HEK293 (cell line): ENCODE data around the gene EEFSEC.

Experiments used
- HOXD13 ChIP-seq: sonication (generic); formaldehyde crosslinking; IDR thresholded peaks from 2 replicates; pipeline ENCODE4 v1.8.0; 2022; ENCODE audit warnings: missing genetic modification reagents, borderline replicate concordance
- KLF10 ChIP-seq: fragments of 450-650 bp; IDR thresholded peaks from 2 replicates; pipeline ENCODE4 v1.5.1; 2018; ENCODE audit warnings: missing biosample characterization, mild to moderate bottlenecking, missing genetic modification characterization
- KLF7 ChIP-seq: fragments of 450-650 bp; formaldehyde crosslinking; IDR thresholded peaks from 2 replicates; pipeline ENCODE4 v1.5.1; 2016; ENCODE audit warnings: missing biosample characterization, missing genetic modification characterization, borderline replicate concordance
- OVOL3 ChIP-seq: fragments of 450-650 bp; formaldehyde crosslinking; IDR thresholded peaks from 2 replicates; pipeline ENCODE4 v1.5.1; 2016; ENCODE audit warnings: missing biosample characterization, missing genetic modification characterization
- PRDM1 ChIP-seq: fragments of 450-650 bp; formaldehyde crosslinking; IDR thresholded peaks from 2 replicates; pipeline ENCODE4; 2016; ENCODE audit warnings: missing biosample characterization, missing genetic modification characterization
- REST ChIP-seq: fragments of 450-650 bp; formaldehyde crosslinking; IDR thresholded peaks from 2 replicates; pipeline ENCODE4 v1.5.1; 2016; ENCODE audit warnings: missing biosample characterization, missing genetic modification characterization
- SETDB1 ChIP-seq: IDR thresholded peaks from one replicate; pipeline ENCODE4 v1.6.1; 2017; ENCODE audit warnings: mild to moderate bottlenecking, low read length, moderate library complexity, mixed read lengths; ENCODE audit not compliant: insufficient read length
- SP2 ChIP-seq: fragments of 450-650 bp; formaldehyde crosslinking; IDR thresholded peaks from 2 replicates; pipeline ENCODE4 v1.5.1; 2016; ENCODE audit warnings: missing biosample characterization, missing genetic modification characterization
- YY2 ChIP-seq: fragments of 450-650 bp; formaldehyde crosslinking; IDR thresholded peaks from 2 replicates; pipeline ENCODE4 v1.5.1; 2016; ENCODE audit warnings: missing biosample characterization, missing genetic modification characterization
- ZFP3 ChIP-seq: fragments of 450-650 bp; formaldehyde crosslinking; IDR thresholded peaks from 2 replicates; pipeline ENCODE4 v1.5.1; 2016; ENCODE audit warnings: low read depth, missing biosample characterization, missing genetic modification characterization
- ZFP37 ChIP-seq: fragments of 450-650 bp; formaldehyde crosslinking; IDR thresholded peaks from 2 replicates; pipeline ENCODE4 v1.5.1; 2016; ENCODE audit warnings: missing biosample characterization, missing genetic modification characterization
- ZNF10 ChIP-seq: fragments of 450-650 bp; formaldehyde crosslinking; IDR thresholded peaks from 2 replicates; pipeline ENCODE4 v1.5.1; 2017; ENCODE audit warnings: missing biosample characterization, missing genetic modification characterization
- ZNF132 ChIP-seq: fragments of 450-650 bp; formaldehyde crosslinking; IDR thresholded peaks from 2 replicates; pipeline ENCODE4 v1.5.1; 2017; ENCODE audit warnings: missing biosample characterization, missing genetic modification characterization, borderline replicate concordance
- ZNF140 ChIP-seq: fragments of 450-650 bp; formaldehyde crosslinking; IDR thresholded peaks from 2 replicates; pipeline ENCODE4 v1.5.1; 2016; ENCODE audit warnings: missing biosample characterization, missing genetic modification characterization
- ZNF146 ChIP-seq: fragments of 450-650 bp; formaldehyde crosslinking; IDR thresholded peaks from 2 replicates; pipeline ENCODE4 v1.5.1; 2016; ENCODE audit warnings: missing biosample characterization, missing genetic modification characterization
- ZNF2 ChIP-seq: fragments of 450-650 bp; formaldehyde crosslinking; IDR thresholded peaks from 2 replicates; pipeline ENCODE4 v1.5.1; 2016; ENCODE audit warnings: missing biosample characterization, missing genetic modification characterization
- ZNF354C ChIP-seq: fragments of 450-650 bp; formaldehyde crosslinking; IDR thresholded peaks from 2 replicates; pipeline ENCODE4 v1.5.1; 2016; ENCODE audit warnings: missing biosample characterization, missing genetic modification characterization, low read depth, borderline replicate concordance
- ZNF501 ChIP-seq: fragments of 450-650 bp; formaldehyde crosslinking; IDR thresholded peaks from 2 replicates; pipeline ENCODE4 v1.5.1; 2016; ENCODE audit warnings: missing biosample characterization, missing genetic modification characterization
- ZNF561 ChIP-seq: fragments of 450-650 bp; IDR thresholded peaks from 2 replicates; pipeline ENCODE4 v1.5.1; 2018; ENCODE audit warnings: missing biosample characterization, missing genetic modification characterization, borderline replicate concordance
- ZNF571 ChIP-seq: fragments of 450-650 bp; formaldehyde crosslinking; IDR thresholded peaks from 2 replicates; pipeline ENCODE4 v1.5.0; 2017; ENCODE audit warnings: missing biosample characterization, missing genetic modification characterization
- ZNF639 ChIP-seq: fragments of 450-650 bp; formaldehyde crosslinking; IDR thresholded peaks from 2 replicates; pipeline ENCODE4 v1.5.1; 2016; ENCODE audit warnings: missing biosample characterization, missing genetic modification characterization
- ZNF654 ChIP-seq: fragments of 450-650 bp; formaldehyde crosslinking; IDR thresholded peaks from 2 replicates; pipeline ENCODE4 v1.5.1; 2016; ENCODE audit warnings: low read depth, missing biosample characterization, missing genetic modification characterization
- ZNF660 ChIP-seq: fragments of 450-650 bp; IDR thresholded peaks from 2 replicates; pipeline ENCODE4 v1.5.1; 2018; ENCODE audit warnings: missing biosample characterization, mild to moderate bottlenecking, missing genetic modification characterization
- ZNF670 ChIP-seq: fragments of 450-650 bp; formaldehyde crosslinking; IDR thresholded peaks from 2 replicates; pipeline ENCODE4 v1.5.1; 2016; ENCODE audit warnings: missing biosample characterization, missing genetic modification characterization, low read depth
- ZNF76 ChIP-seq: fragments of 450-650 bp; formaldehyde crosslinking; IDR thresholded peaks from 2 replicates; pipeline ENCODE4; 2016; ENCODE audit warnings: low read depth, missing biosample characterization, missing genetic modification characterization, borderline replicate concordance
- ZNF830 ChIP-seq: fragments of 450-650 bp; IDR thresholded peaks from 2 replicates; pipeline ENCODE4 v1.5.0; 2018; ENCODE audit warnings: missing biosample characterization, missing genetic modification characterization, low read depth, mild to moderate bottlenecking, moderate library complexity
- ZNF843 ChIP-seq: fragments of 450-650 bp; formaldehyde crosslinking; IDR thresholded peaks from 2 replicates; pipeline ENCODE4 v1.5.1; 2016; ENCODE audit warnings: missing biosample characterization, missing genetic modification characterization
- ZSCAN16 ChIP-seq: fragments of 450-650 bp; formaldehyde crosslinking; IDR thresholded peaks from 2 replicates; pipeline ENCODE4 v1.5.1; 2016; ENCODE audit warnings: missing biosample characterization, missing genetic modification characterization
- ZSCAN30 ChIP-seq: fragments of 450-650 bp; IDR thresholded peaks from 2 replicates; pipeline ENCODE4 v1.5.1; 2018; ENCODE audit warnings: missing biosample characterization, mild to moderate bottlenecking, missing genetic modification characterization, moderate library complexity
- TF ChIP-seq, protein P1 (sequence below): fragments of 450-650 bp; formaldehyde crosslinking; IDR thresholded peaks from 2 replicates; pipeline ENCODE4 v1.5.1; 2016; ENCODE audit warnings: missing biosample characterization, missing genetic modification characterization
- TF ChIP-seq, protein P2 (sequence below): fragments of 450-650 bp; formaldehyde crosslinking; IDR thresholded peaks from 2 replicates; pipeline ENCODE4 v1.5.1; 2016; ENCODE audit warnings: missing biosample characterization, missing genetic modification characterization, borderline replicate concordance
- TF ChIP-seq, protein P3 (sequence below): fragments of 450-650 bp; IDR thresholded peaks from 2 replicates; pipeline ENCODE4 v1.5.1; 2018; ENCODE audit warnings: missing biosample characterization, mild to moderate bottlenecking, missing genetic modification characterization

Gene EEFSEC

GRCh38 chr3:128153156-128154041 lies at the start of gene EEFSEC (continued):
- TF ChIP-seq YY2 (tag by site-specific recombination) (peak; percentile 69), ZFP37 (tag by site-specific recombination) (0 out of 2 replicates have a peak, but pooled peaks have one; percentile 37), ZNF2 (tag by site-specific recombination) (0 out of 2 replicates have a peak, but pooled peaks have one; percentile 55), ZSCAN30 (tag by site-specific recombination) (peak; percentile 87), ZNF146 (tag by site-specific recombination) (peak; percentile 37; the same call in 1 of the 2 replicates), ZNF843 (0 out of 2 replicates have a peak, but pooled peaks have one; percentile 28), KLF7 (peak; percentile 45; the same call in 1 of the 2 replicates), SETDB1 (peak; percentile 29), ZNF561 (peak; percentile 66; the same call in 1 of the 2 replicates), ZNF354C (tag by site-specific recombination) (no peak), SP2 (tag by site-specific recombination) (peak; percentile 84), ZFP3 (tag by site-specific recombination) (no peak), ZNF670 (no peak), ZNF140 (tag by site-specific recombination) (no peak), ZNF76 (tag by site-specific recombination) (peak; percentile 78), ZNF654 (no peak), ZNF132 (tag by site-specific recombination) (no peak), ZNF571 (tag by site-specific recombination) (no peak), ZNF660 (tag by site-specific recombination) (peak; percentile 84), ZNF10 (0 out of 2 replicates have a peak, but pooled peaks have one; percentile 18), ZNF639 (tag by site-specific recombination) (peak; percentile 88), KLF10 (tag by site-specific recombination) (peak; percentile 53; the same call in 1 of the 2 replicates), ZNF830 (tag by site-specific recombination) (no peak), PRDM1 (tag by site-specific recombination) (no peak), ZSCAN16 (tag by site-specific recombination) (no peak), REST (tag by site-specific recombination) (no peak), ZNF501 (peak; percentile 86), HOXD13 (CRISPR knock-in tag) (no peak), OVOL3 (tag by site-specific recombination) (peak; percentile 30; the same call in 1 of the 2 replicates)
- TF ChIP-seq, protein P1, sequence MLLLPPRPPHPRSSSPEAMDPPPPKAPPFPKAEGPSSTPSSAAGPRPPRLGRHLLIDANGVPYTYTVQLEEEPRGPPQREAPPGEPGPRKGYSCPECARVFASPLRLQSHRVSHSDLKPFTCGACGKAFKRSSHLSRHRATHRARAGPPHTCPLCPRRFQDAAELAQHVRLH: peak; percentile 60; the same call in 1 of the 2 replicates
- TF ChIP-seq, protein P2, sequence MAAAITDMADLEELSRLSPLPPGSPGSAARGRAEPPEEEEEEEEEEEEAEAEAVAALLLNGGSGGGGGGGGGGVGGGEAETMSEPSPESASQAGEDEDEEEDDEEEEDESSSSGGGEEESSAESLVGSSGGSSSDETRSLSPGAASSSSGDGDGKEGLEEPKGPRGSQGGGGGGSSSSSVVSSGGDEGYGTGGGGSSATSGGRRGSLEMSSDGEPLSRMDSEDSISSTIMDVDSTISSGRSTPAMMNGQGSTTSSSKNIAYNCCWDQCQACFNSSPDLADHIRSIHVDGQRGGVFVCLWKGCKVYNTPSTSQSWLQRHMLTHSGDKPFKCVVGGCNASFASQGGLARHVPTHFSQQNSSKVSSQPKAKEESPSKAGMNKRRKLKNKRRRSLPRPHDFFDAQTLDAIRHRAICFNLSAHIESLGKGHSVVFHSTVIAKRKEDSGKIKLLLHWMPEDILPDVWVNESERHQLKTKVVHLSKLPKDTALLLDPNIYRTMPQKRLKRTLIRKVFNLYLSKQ: no peak
- TF ChIP-seq, protein P3, sequence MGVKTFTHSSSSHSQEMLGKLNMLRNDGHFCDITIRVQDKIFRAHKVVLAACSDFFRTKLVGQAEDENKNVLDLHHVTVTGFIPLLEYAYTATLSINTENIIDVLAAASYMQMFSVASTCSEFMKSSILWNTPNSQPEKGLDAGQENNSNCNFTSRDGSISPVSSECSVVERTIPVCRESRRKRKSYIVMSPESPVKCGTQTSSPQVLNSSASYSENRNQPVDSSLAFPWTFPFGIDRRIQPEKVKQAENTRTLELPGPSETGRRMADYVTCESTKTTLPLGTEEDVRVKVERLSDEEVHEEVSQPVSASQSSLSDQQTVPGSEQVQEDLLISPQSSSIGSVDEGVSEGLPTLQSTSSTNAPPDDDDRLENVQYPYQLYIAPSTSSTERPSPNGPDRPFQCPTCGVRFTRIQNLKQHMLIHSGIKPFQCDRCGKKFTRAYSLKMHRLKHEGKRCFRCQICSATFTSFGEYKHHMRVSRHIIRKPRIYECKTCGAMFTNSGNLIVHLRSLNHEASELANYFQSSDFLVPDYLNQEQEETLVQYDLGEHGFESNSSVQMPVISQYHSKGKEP: peak; percentile 15; the same call in 1 of the 2 replicates
